Astrocyte of the spinal cord (primary cell): Measurements from ENCODE around the gene ENOX2.

ENCODE experiments used
- DNase-seq: peaks from one replicate; pipeline ENCODE4 v3.0.0; 2011; ENCODE audit warnings: low read depth, low spot score
- H3K4me3 ChIP-seq: 2 replicates; pipeline ENCODE4 v1.5.1; 2011; ENCODE audit warnings: low read depth, mild to moderate bottlenecking, low read length, moderate library complexity
- in situ Hi-C: cut with HindIII; loops from 2 replicates; pipeline ENCODE4 v1.10.0; 2017; ENCODE audit warnings: low sequenced_read_pairs
- TF ChIP-seq, protein P1 (sequence below): IDR thresholded peaks from 2 replicates; pipeline ENCODE4 v1.5.1; 2012; ENCODE audit warnings: low read depth, mild to moderate bottlenecking, low read length, inconsistent platforms

ENOX2 gene

DNA sequence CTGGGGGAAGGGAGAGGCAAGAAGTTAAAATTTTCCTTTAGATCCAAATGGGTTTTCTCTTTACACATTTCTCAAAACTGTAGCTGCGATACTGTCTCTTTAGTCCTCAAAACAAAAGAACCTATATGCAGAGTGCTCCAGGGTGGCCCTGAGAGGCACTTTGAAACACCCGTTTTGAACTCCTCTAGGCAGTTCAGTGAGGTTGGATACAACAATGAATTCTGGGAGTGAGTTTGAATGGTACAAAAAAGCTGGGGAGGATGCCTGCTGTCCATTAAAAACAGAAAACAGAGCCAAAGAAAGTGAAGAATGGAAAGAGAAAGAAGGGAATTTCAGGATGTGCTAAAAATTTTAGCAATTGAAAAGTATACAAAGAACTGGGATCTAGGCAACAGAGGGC lies 23.1 kb downstream of the ENOX2 start:
- TF ChIP-seq, protein P1, sequence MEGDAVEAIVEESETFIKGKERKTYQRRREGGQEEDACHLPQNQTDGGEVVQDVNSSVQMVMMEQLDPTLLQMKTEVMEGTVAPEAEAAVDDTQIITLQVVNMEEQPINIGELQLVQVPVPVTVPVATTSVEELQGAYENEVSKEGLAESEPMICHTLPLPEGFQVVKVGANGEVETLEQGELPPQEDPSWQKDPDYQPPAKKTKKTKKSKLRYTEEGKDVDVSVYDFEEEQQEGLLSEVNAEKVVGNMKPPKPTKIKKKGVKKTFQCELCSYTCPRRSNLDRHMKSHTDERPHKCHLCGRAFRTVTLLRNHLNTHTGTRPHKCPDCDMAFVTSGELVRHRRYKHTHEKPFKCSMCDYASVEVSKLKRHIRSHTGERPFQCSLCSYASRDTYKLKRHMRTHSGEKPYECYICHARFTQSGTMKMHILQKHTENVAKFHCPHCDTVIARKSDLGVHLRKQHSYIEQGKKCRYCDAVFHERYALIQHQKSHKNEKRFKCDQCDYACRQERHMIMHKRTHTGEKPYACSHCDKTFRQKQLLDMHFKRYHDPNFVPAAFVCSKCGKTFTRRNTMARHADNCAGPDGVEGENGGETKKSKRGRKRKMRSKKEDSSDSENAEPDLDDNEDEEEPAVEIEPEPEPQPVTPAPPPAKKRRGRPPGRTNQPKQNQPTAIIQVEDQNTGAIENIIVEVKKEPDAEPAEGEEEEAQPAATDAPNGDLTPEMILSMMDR, result no peak
- no peak overlapping the region for H3K4me3 ChIP-seq
- no peak for DNase-seq
- in situ Hi-C loops, result no loop called here

DNA sequence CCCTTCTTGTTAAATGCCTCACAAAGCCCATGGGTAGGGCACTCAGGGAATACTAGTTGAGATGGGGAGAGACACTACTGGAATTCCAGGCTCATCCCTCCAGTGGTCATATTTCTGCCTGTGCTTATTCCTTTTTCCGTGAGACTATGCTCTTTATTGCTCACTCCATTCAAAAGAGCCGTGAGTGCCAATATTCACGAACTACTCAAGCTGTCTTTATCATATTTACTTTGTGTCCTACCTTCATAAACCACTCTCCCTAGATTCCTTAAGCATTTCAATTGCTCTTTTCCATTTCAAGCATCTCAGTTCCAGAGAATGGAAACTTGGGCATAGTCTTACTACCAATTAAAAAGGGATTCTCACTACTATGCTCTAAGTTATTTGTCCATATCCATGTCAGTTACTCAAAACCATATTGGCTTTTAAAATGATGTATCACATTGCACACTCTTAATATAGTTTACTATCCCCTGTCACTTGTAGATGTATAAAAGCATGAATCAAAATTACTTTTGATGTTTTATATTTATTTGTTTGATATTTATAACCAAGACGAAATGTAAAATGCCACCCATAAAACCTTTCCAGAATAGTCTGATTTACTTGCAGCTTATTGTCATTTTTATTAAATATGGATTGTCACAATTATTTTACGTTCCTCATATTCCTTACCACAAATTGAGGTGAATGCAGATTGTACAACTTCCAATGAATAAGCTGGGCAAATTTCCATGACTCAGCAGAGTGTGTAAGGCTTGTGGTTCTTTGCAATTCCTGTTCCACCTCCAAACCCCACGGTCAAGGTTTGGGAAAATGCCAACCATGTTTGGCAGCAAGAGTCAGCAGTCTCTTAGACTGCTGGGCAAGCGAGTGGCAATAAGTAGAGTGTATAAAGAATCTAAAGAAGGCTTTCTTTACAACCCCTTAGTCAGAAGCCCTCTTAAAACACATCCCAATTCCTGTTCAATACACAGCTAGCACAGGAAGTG lies 24.4 kb downstream of the ENOX2 start:
- peak; percentile 91 for DNase-seq
- in situ Hi-C loops, result no loop called here
- TF ChIP-seq, protein P1, result no peak
- H3K4me3 ChIP-seq, result no peak overlapping the region

DNA sequence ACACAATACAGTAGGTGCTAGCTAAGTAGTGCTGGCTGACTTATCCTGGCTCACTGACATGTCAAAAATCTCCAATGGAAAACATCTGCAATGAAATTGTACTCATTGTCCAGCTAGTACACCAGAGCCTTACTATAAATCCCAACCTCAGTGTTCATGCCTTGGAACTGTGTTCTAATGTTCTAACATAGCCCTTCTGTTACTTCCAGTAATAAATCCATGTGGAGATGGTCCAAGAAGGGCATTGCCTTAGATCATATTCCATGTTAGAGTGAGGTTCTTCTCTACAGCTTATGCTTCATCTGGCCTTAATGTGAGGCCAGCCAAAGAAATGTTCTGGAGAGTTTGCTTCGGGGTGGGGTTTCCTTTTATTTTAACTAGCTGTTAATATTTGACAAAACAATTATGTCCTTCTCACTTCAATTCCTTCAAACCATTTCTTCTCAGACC lies 25.1 kb downstream of the ENOX2 start:
- no peak for DNase-seq
- in situ Hi-C loops, result no loop called here
- TF ChIP-seq, protein P1, result no peak
- no peak overlapping the region for H3K4me3 ChIP-seq

DNA sequence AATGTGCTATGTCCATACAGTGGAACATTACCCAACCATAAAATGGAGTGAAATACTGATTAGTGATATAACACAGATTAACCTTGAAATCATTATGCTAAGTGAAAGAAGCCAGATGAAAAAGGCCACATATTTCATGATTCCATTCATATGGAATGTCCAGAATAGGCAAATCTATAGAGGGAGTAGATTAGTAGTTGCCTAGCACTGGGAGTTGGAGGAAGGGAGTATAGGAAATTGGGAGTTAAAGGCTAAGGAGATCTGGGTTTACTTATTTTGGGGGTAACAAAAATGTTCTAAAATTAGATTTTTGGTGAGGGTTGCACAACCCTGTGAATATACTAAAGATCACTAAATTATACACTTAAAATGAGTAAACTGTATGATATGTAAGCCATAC lies 26.8 kb downstream of the ENOX2 start:
- TF ChIP-seq, protein P1, result no peak
- in situ Hi-C loops, result no loop called here
- H3K4me3 ChIP-seq, result no peak overlapping the region
- DNase-seq, result no peak

DNA sequence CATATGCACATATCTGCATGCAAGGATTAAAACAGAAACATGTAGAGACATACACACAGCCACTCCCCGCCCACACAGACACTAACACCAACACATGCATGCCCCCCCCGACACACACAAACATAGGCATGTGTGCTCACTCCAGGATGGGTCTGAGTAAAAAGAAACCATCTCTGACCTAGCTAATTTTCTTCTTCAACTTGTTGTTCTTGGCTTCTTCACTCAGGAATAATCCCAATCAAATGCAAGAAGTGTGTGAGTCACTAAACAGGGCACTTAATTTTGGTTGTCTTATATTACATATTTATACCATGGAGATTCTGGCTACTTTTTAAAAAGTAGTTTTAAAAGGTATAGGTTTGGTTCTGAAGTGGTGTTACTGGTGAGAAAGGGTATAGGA lies 28.3 kb downstream of the ENOX2 start:
- H3K4me3 ChIP-seq, result no peak overlapping the region
- DNase-seq, result peak; percentile 26
- TF ChIP-seq, protein P1, result no peak
- in situ Hi-C loops, result no loop called here

DNA sequence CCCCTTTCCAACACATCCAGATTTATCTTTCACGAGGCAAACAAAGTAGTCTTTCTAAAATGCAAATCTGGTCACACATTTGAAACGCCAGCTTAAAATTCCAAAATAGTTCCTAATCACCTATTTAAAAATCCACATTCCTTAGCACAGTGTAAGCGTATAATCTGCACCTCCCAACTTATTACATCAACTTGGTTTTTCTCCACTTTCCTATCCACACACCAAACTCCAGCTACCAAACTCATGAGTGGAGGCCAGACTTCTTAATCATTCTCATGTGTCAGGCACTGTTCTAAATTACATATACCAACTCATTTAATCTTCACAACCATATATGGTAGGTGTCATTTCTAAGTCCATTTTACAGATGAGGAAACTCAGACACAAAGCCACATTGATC lies 33.8 kb downstream of the ENOX2 start:
- TF ChIP-seq, protein P1, result no peak
- H3K4me3 ChIP-seq, result no peak overlapping the region
- in situ Hi-C loops, result no loop called here
- DNase-seq, result no peak
